BE2C (cell line): Measurements from ENCODE around the gene WARS2.

Experiments
- DNase-seq: peaks from one replicate; pipeline ENCODE4 v3.0.0-alpha.2; 2020
- H3K27me3 ChIP-seq: fragments of 250-450 bp; sonication (Bioruptor Pico); 2 replicates; pipeline ENCODE4 v1.5.1; 2020; ENCODE audit warnings: mild to moderate bottlenecking
- H3K36me3 ChIP-seq: fragments of 250-450 bp; sonication (Bioruptor Pico); 2 replicates; pipeline ENCODE4 v1.5.1; 2020; ENCODE audit warnings: mild to moderate bottlenecking
- H3K4me1 ChIP-seq: fragments of 250-450 bp; sonication (Bioruptor Pico); 2 replicates; pipeline ENCODE4 v1.5.1; 2020
- H3K4me3 ChIP-seq: 2 replicates; pipeline ENCODE4 v1.5.1; 2011; ENCODE audit warnings: low read depth, low read length
- H3K9me3 ChIP-seq: fragments of 250-450 bp; sonication (Bioruptor Pico); 2 replicates; pipeline ENCODE4 v1.5.1; 2020
- TF ChIP-seq, protein P1 (sequence below): IDR thresholded peaks from 2 replicates; pipeline ENCODE4 v1.5.1; 2012; ENCODE audit warnings: mild to moderate bottlenecking, low read depth, low read length

WARS2 gene

GRCh38 chr1:118993700-118994026, 146.8 kb downstream of the WARS2 start:
- peaks cover 96% of the 10 kb centered on the region for H3K27me3 ChIP-seq
- H3K4me1 ChIP-seq = no peaks in the 10 kb centered on the region
- DNase-seq = no peak
- TF ChIP-seq, protein P1, sequence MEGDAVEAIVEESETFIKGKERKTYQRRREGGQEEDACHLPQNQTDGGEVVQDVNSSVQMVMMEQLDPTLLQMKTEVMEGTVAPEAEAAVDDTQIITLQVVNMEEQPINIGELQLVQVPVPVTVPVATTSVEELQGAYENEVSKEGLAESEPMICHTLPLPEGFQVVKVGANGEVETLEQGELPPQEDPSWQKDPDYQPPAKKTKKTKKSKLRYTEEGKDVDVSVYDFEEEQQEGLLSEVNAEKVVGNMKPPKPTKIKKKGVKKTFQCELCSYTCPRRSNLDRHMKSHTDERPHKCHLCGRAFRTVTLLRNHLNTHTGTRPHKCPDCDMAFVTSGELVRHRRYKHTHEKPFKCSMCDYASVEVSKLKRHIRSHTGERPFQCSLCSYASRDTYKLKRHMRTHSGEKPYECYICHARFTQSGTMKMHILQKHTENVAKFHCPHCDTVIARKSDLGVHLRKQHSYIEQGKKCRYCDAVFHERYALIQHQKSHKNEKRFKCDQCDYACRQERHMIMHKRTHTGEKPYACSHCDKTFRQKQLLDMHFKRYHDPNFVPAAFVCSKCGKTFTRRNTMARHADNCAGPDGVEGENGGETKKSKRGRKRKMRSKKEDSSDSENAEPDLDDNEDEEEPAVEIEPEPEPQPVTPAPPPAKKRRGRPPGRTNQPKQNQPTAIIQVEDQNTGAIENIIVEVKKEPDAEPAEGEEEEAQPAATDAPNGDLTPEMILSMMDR = no peak
- no peak overlapping the region for H3K4me3 ChIP-seq
- H3K9me3 ChIP-seq = no peaks in the 10 kb centered on the region
- no peaks in the 10 kb centered on the region for H3K36me3 ChIP-seq

- DNase-seq = no peak
- H3K9me3 ChIP-seq = no peaks in the 10 kb centered on the region
- H3K4me1 ChIP-seq = no peaks in the 10 kb centered on the region
- H3K27me3 ChIP-seq = peaks cover 97% of the 10 kb centered on the region
- H3K4me3 ChIP-seq = no peak overlapping the region
- TF ChIP-seq, protein P1 = no peak
- H3K36me3 ChIP-seq = no peaks in the 10 kb centered on the region
Observed at GRCh38 chr1:118992868-118993699, 147.4 kb downstream of the WARS2 start.

DNA sequence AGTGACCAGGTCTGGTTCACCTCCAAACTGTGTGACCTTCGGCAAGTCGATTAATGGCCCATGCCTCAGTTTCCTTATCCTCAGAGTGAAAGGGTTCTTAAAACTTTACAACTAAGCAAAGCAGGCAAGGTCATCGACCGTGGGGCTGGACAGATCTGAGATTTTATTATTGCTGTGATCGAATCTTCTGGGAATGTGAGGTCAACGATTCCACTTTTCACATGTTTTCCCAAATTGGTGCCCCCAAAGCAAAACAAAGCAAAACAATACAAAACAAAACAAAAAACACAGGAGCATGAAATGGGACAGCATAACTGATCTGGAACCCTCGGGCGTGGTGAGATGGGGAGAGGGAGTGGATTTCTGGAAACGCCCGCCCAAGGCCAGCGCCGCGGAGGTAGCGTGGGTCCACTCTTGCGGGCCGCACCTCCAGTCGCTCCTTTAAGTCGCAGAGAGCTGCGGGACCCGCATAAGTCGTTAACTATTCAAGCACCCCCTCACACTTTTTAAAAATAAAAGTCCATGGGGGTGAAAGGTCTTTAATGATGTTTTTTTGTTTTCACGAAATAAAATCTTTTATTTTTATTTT, 148.1 kb downstream of the WARS2 start:
- H3K4me1 ChIP-seq = no peaks in the 10 kb centered on the region
- TF ChIP-seq, protein P1 = no peak
- peaks cover 99% of the 10 kb centered on the region for H3K27me3 ChIP-seq
- no peak for DNase-seq
- H3K4me3 ChIP-seq = no peak overlapping the region
- H3K36me3 ChIP-seq = no peaks in the 10 kb centered on the region
- H3K9me3 ChIP-seq = no peaks in the 10 kb centered on the region

DNA sequence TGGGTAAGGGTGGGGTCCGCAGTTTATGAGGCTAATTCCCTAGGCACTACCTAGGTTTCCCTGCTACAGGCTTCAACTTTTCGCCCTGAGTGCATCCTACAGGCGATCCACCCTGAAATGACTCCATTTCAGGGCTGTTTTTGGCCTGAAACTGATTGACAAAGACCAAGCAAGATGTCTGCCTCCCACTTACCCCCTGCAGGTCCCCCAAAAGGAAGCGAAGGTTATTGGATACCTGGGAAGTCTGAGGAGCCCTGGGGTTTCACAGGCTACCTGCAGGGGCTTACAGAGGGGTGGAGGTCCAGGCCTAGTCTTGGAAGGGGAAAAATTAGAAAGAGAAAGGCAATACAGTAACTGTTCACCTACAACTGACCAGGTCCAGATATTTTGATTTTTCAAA, 149.0 kb downstream of the WARS2 start:
- no peaks in the 10 kb centered on the region for H3K36me3 ChIP-seq
- H3K4me1 ChIP-seq = no peaks in the 10 kb centered on the region
- H3K27me3 ChIP-seq = peaks cover 100% of the 10 kb centered on the region
- TF ChIP-seq, protein P1 = no peak
- no peak overlapping the region for H3K4me3 ChIP-seq
- no peaks in the 10 kb centered on the region for H3K9me3 ChIP-seq
- DNase-seq = no peak

DNA sequence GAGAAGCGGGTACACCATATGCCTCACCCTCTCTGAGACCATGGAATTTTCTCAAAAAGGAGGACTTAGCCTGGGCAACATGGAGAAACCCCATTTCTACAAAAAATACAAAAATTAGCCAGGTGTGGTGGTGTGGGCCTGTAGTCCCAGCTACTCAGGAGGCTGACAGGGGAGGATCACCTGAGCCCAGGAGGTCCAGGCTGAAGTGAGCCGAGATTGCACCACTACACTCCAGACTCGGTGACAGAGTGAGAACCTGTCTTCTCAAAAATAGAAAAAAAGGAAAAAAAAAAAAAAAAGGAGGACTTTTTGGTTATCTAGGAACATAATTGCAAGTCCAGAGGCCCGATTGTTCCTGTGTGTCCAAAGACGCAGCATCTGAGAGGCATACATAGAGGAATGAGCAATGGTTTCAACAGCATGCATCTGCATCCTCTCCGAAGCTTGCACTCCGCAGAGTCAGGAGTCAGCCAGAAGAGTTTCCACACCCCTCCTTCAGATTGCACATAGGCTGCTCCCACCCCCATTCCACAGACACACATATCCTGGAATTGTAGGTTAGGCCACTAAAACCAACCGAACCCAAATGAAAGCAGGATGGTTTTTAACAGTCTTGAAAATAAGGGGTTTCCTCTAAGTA, 149.8 kb downstream of the WARS2 start:
- Histone ChIP-seq H3K4me1 (no peaks in the 10 kb centered on the region), H3K36me3 (no peaks in the 10 kb centered on the region), H3K27me3 (peaks cover 100% of the 10 kb centered on the region), H3K4me3 (no peak overlapping the region), H3K9me3 (no peaks in the 10 kb centered on the region)
- TF ChIP-seq, protein P1 = no peak
- no peak for DNase-seq

- Histone ChIP-seq H3K36me3 (no peaks in the 10 kb centered on the region), H3K9me3 (no peaks in the 10 kb centered on the region), H3K4me3 (no peak overlapping the region), H3K4me1 (no peaks in the 10 kb centered on the region), H3K27me3 (peaks cover 100% of the 10 kb centered on the region)
- DNase-seq = no peak
- TF ChIP-seq, protein P1 = no peak
Observed at GRCh38 chr1:118989878-118990378, 150.5 kb downstream of the WARS2 start.
